ENCODE results near the gene MAP2K3. TPM values are rescaled to one million over a fixed set of nuclear protein-coding genes. Genes with fewer than 3 reads are reported as not detected.

The MAP2K3 gene
- polyA plus RNA-seq, 3 donors = 107 to 166 (median 164) TPM

GRCh38 chr17:21252289-21252795, 32.2 kb upstream of the MAP2K3 start:
- peaks cover 3 to 10% of the 10 kb centered on the region in 2 donors for H3K36me3 Mint-ChIP-seq
- no peaks in the 10 kb centered on the region for H3K36me3 ChIP-seq (replicated peaks in 1 of 2; ENCODE audit: control insufficient read depth in 1 of 2, insufficient read depth in 2 of 2, low read length in 2 of 2)
- WGBS (ENCODE audit: insufficient coverage) = 41% methylated on average over 8 of the region's 12 CpGs
- H2AFZ ChIP-seq (ENCODE audit: insufficient read depth, low read depth, low read length, poor library complexity, severe bottlenecking) = peak overlapping the region; percentile 57
- peaks cover 0 to 4% (median 2%) of the 10 kb centered on the region in 7 donors for H3K9me3 Mint-ChIP-seq
- H3K27me3 Mint-ChIP-seq (ENCODE audit: low read depth in 3 of 3) = peaks cover 4 to 9% (median 5%) of the 10 kb centered on the region in 3 donors
- DNase-seq = no peak
- H3K27me3 ChIP-seq (ENCODE audit: control insufficient read depth in 2 of 2, insufficient read depth in 2 of 2, low read length in 2 of 2) = no peaks in the 10 kb centered on the region
- H3K9ac ChIP-seq (ENCODE audit: insufficient read depth, low read length, poor library complexity, severe bottlenecking) = peak overlapping the region; percentile 62
- no peak for TF ChIP-seq CTCF (IDR thresholded peaks at IDR 0.05)
- peaks cover 36% of the 10 kb centered on the region for H3K4me1 Mint-ChIP-seq
- peaks cover 3% of the 10 kb centered on the region for H3K79me2 ChIP-seq (ENCODE audit: insufficient read depth, low read length)
- intact Hi-C loops (cut with micrococcal nuclease) = loop anchor here (5.0 to 10.0 kb wide), 2 partner anchors 40 to 128 kb away; partner anchors contain the start of genes TMEM11 (in 2 of the 2) and DHRS7B (in 1 of the 2)
- H3K9me3 ChIP-seq (replicated peaks in 1 of 2; ENCODE audit: control insufficient read depth in 1 of 2, insufficient read depth in 1 of 2, low read length in 2 of 2) = no peaks in the 10 kb centered on the region
- H3K4me1 ChIP-seq (ENCODE audit: control insufficient read depth in 1 of 2, insufficient read depth in 2 of 2, low read length in 2 of 2) = peaks cover 21 to 37% of the 10 kb centered on the region in 2 donors
- peak overlapping the region; percentile 94 for H3K4me2 ChIP-seq (replicated peaks; ENCODE audit: extremely low read depth, low read length, poor library complexity, severe bottlenecking)
- no peak overlapping the region for H3K27ac ChIP-seq (ENCODE audit: low read depth in 1 of 2, low read length in 2 of 2)
- peaks cover 46% of the 10 kb centered on the region for H4K20me1 ChIP-seq (ENCODE audit: insufficient read depth, low read length)
- H3K4me3 Mint-ChIP-seq = peak overlapping the region; percentile 82 to 87
- H3K4me3 ChIP-seq (replicated peaks in 1 of 3; ENCODE audit: low read depth in 2 of 3, low read length in 3 of 3) = peak overlapping the region; percentile 47 to 82 (median 81)
- peak overlapping the region in 3 of 7 donors; percentile 49 to 70 (median 69) for H3K27ac Mint-ChIP-seq

GRCh38 chr17:21252796-21253645, 31.5 kb upstream of the MAP2K3 start, which contains the start of gene NATD1:
Gene NATD1 (minus strand): TSS chr17:21253410. CDS start chr17:21253264, 146 bp downstream.
- H2AFZ ChIP-seq (ENCODE audit: insufficient read depth, low read depth, low read length, poor library complexity, severe bottlenecking) = peak within 1 kb of the TSS; percentile 97
- H3K4me3 ChIP-seq (replicated peaks in 1 of 3; ENCODE audit: low read depth in 2 of 3, low read length in 3 of 3) = peak within 1 kb of the TSS; percentile 51 to 82 (median 81)
- H3K79me2 ChIP-seq (ENCODE audit: insufficient read depth, low read length) = peaks cover 3% of the 10 kb centered on the region
- peaks cover 0 to 4% of the 10 kb centered on the region in 2 donors for H3K36me3 Mint-ChIP-seq
- peaks cover 36% of the 10 kb centered on the region for H3K4me1 Mint-ChIP-seq
- peaks cover 0 to 4% (median 2%) of the 10 kb centered on the region in 7 donors for H3K9me3 Mint-ChIP-seq
- H3K27me3 Mint-ChIP-seq (ENCODE audit: low read depth in 3 of 3) = peaks cover 5 to 10% (median 6%) of the 10 kb centered on the region in 3 donors
- H3K27ac ChIP-seq (ENCODE audit: low read depth in 1 of 2, low read length in 2 of 2) = peak within 1 kb of the TSS in 1 of 2 donors; percentile 13
- intact Hi-C loops (cut with micrococcal nuclease) = loop anchor here (5.0 to 10.0 kb wide), 2 partner anchors 41 to 128 kb away; partner anchors contain the start of genes TMEM11 (in 2 of the 2) and DHRS7B (in 1 of the 2)
- H3K9me3 ChIP-seq (replicated peaks in 1 of 2; ENCODE audit: control insufficient read depth in 1 of 2, insufficient read depth in 1 of 2, low read length in 2 of 2) = no peaks in the 10 kb centered on the region
- peak within 1 kb of the TSS; percentile 94 for H3K4me2 ChIP-seq (replicated peaks; ENCODE audit: extremely low read depth, low read length, poor library complexity, severe bottlenecking)
- peak; percentile 73 to 83 (median 81) for DNase-seq
- peak within 1 kb of the TSS; percentile 82 to 90 for H3K4me3 Mint-ChIP-seq
- H3K36me3 ChIP-seq (replicated peaks in 1 of 2; ENCODE audit: control insufficient read depth in 1 of 2, insufficient read depth in 2 of 2, low read length in 2 of 2) = no peaks in the 10 kb centered on the region
- H3K9ac ChIP-seq (ENCODE audit: insufficient read depth, low read length, poor library complexity, severe bottlenecking) = peak within 1 kb of the TSS; percentile 62
- H3K4me1 ChIP-seq (ENCODE audit: control insufficient read depth in 1 of 2, insufficient read depth in 2 of 2, low read length in 2 of 2) = peaks cover 21 to 37% of the 10 kb centered on the region in 2 donors
- TF ChIP-seq CTCF (IDR thresholded peaks at IDR 0.05) = no peak
- H4K20me1 ChIP-seq (ENCODE audit: insufficient read depth, low read length) = peaks cover 40% of the 10 kb centered on the region
- H3K27me3 ChIP-seq (ENCODE audit: control insufficient read depth in 2 of 2, insufficient read depth in 2 of 2, low read length in 2 of 2) = no peaks in the 10 kb centered on the region
- WGBS (ENCODE audit: insufficient coverage) = under 1% methylated on average over 117 of the region's 117 CpGs
- peak within 1 kb of the TSS in 6 of 7 donors; percentile 49 to 77 (median 67) for H3K27ac Mint-ChIP-seq
